HepG2 (cell line): ENCODE results near the gene NBEAL2. TPM values are rescaled to one million over a fixed set of nuclear protein-coding genes. Genes with fewer than 3 reads are reported as not detected.
A peak's percentile ranks its signal among the peaks of the same experiment; 100 is the strongest.

ENCODE experiments used
- ARNT ChIP-seq: fragments of 450-650 bp; IDR thresholded peaks from 2 replicates; pipeline ENCODE4 v1.6.1; 2017
- HMG20B ChIP-seq: conservative IDR thresholded peaks from 2 replicates; pipeline ENCODE4 v1.6.1; 2016; ENCODE audit warnings: missing genetic modification reagents, missing compliant biosample characterization
- HNF4G ChIP-seq, 2 experiments: sonication (generic) in 1 of 2; formaldehyde crosslinking in 1 of 2; IDR thresholded peaks; 2 replicates each; pipeline versions ENCODE4 v1.4.0 to v1.6.1; 2011 to 2020; ENCODE audit warnings: borderline replicate concordance in 2 of 2, low read depth in 2 of 2, mild to moderate bottlenecking in 2 of 2, low read length in 1 of 2, missing genetic modification reagents in 1 of 2, moderate library complexity in 1 of 2
- KDM6A ChIP-seq: IDR thresholded peaks from 2 replicates; pipeline ENCODE4 v1.6.1; 2016; ENCODE audit warnings: low read depth
- MATR3 ChIP-seq: sonication (generic); formaldehyde crosslinking; IDR thresholded peaks from 2 replicates; pipeline ENCODE4 v1.4.0; 2020; ENCODE audit warnings: missing genetic modification reagents
- NKX3-1 ChIP-seq: sonication (generic); formaldehyde crosslinking; IDR thresholded peaks from 2 replicates; pipeline ENCODE4 v1.5.0; 2020; ENCODE audit warnings: missing genetic modification reagents
- ZNF670 ChIP-seq: sonication (generic); formaldehyde crosslinking; IDR thresholded peaks from 2 replicates; pipeline ENCODE4 v1.8.0; 2022; ENCODE audit warnings: mild to moderate bottlenecking, missing genetic modification reagents, borderline replicate concordance
- ZSCAN22 ChIP-seq: sonication (generic); formaldehyde crosslinking; IDR thresholded peaks from 2 replicates; pipeline ENCODE4 v1.4.0; 2020; ENCODE audit warnings: mild to moderate bottlenecking, missing genetic modification reagents
- ZSCAN29 ChIP-seq: sonication (generic); formaldehyde crosslinking; conservative IDR thresholded peaks from 2 replicates; pipeline ENCODE4 v1.4.0; 2020; ENCODE audit warnings: mild to moderate bottlenecking, missing genetic modification reagents
- polyA plus RNA-seq, 8 experiments: library from polyadenylated mRNA; depleted of rRNA in 3 of 8; stranded (reverse) in 7 of 8; unstranded in 1 of 8; fragments of >200 nt; fragmentation: Illumina TruSeq in 4 of 8; extraction: Trizol in 4 of 8; gene quantifications; 2 replicates each; pipeline versions ENCODE4 v1.2.1 to v1.2.3, GENCODE V29; 2011 to 2016; ENCODE audit warnings: low read depth in 4 of 8, missing spikeins in 1 of 8, mixed read lengths in 1 of 8; ENCODE audit not compliant: insufficient read depth in 1 of 8
- total RNA-seq, 5 experiments: library from RNA; depleted of rRNA; stranded (reverse); fragments of >200 nt; fragmentation: Illumina TruSeq; extraction: Trizol; gene quantifications; 2 replicates each; pipeline ENCODE4 v1.2.3, GENCODE V29; 2016; ENCODE audit warnings: low read depth in 1 of 5
- TF ChIP-seq, protein P1 (sequence below): sonication (generic); formaldehyde crosslinking; conservative IDR thresholded peaks from 2 replicates; pipeline ENCODE4 v1.4.0; 2020; ENCODE audit warnings: missing genetic modification reagents
- TF ChIP-seq, protein P2 (sequence below): sonication (generic); formaldehyde crosslinking; conservative IDR thresholded peaks from 2 replicates; pipeline ENCODE4 v1.5.0; 2020; ENCODE audit warnings: missing genetic modification reagents
- TF ChIP-seq, protein P3 (sequence below): sonication (generic); formaldehyde crosslinking; IDR thresholded peaks from 2 replicates; pipeline ENCODE4; 2020; ENCODE audit warnings: missing genetic modification reagents, mild to moderate bottlenecking, borderline replicate concordance
- TF ChIP-seq, protein P4 (sequence below): sonication (generic); formaldehyde crosslinking; IDR thresholded peaks from 2 replicates; pipeline ENCODE4 v1.9.0; 2021; ENCODE audit warnings: mild to moderate bottlenecking, missing genetic modification reagents
- TF ChIP-seq, protein P5 (sequence below): sonication (generic); formaldehyde crosslinking; IDR thresholded peaks from 2 replicates; pipeline ENCODE4 v1.4.0; 2020; ENCODE audit warnings: missing genetic modification reagents

The NBEAL2 gene
- total and polyA plus RNA-seq, 2 of the 13 experiments (the other 11 are each of a cell fraction or from before 2014, with no cell fraction given): 9.7 to 12.4 TPM

DNA sequence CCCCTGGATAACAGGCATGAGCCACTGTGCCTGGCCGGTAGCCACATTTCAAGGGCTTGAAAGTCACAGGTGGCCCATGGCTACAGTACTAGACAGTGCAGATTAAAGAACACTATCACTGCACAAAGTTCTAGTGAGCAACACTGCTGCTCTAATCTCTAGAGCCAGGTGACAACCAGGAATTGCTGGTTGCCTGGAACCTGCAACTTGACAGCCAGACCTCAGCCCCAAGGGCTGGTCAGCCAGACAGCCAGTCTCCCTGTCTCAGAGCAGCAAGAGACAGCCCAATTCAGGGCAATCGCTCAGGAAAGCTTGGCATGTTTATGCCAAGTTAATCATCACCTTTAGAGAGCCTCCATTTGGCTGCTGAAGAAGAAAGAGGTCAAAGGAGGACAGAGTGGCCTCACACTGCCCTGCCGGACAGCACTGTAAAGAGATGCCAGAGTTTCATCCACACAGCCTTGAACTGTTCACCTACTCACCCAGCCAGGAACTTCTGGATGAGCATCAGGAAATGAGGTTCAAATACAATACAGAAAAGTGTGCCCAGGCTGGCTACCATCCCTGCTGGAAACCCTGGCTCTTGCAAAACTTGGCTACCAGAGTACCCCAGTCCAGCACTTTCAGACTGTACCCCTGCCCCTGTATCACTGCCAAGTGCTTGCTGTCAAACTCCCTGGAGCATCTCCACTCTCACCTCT, 8.9 kb upstream of the NBEAL2 start (continued):
- TF ChIP-seq, protein P1, sequence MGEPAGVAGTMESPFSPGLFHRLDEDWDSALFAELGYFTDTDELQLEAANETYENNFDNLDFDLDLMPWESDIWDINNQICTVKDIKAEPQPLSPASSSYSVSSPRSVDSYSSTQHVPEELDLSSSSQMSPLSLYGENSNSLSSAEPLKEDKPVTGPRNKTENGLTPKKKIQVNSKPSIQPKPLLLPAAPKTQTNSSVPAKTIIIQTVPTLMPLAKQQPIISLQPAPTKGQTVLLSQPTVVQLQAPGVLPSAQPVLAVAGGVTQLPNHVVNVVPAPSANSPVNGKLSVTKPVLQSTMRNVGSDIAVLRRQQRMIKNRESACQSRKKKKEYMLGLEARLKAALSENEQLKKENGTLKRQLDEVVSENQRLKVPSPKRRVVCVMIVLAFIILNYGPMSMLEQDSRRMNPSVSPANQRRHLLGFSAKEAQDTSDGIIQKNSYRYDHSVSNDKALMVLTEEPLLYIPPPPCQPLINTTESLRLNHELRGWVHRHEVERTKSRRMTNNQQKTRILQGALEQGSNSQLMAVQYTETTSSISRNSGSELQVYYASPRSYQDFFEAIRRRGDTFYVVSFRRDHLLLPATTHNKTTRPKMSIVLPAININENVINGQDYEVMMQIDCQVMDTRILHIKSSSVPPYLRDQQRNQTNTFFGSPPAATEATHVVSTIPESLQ: 0 out of 2 replicates have a peak, but pooled peaks have one; percentile 42
- TF ChIP-seq, protein P2, sequence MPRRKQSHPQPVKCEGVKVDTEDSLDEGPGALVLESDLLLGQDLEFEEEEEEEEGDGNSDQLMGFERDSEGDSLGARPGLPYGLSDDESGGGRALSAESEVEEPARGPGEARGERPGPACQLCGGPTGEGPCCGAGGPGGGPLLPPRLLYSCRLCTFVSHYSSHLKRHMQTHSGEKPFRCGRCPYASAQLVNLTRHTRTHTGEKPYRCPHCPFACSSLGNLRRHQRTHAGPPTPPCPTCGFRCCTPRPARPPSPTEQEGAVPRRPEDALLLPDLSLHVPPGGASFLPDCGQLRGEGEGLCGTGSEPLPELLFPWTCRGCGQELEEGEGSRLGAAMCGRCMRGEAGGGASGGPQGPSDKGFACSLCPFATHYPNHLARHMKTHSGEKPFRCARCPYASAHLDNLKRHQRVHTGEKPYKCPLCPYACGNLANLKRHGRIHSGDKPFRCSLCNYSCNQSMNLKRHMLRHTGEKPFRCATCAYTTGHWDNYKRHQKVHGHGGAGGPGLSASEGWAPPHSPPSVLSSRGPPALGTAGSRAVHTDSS (CRISPR knock-in tag): no peak
- TF ChIP-seq ZSCAN29: no peak
- no peak; the same call in 1 of the 2 replicates for TF ChIP-seq HNF4G (IDR thresholded peaks at IDR 0.05; ENCODE audit: borderline replicate concordance, low read depth, low read length)
- no peak for TF ChIP-seq HNF4G (CRISPR knock-in tag; IDR thresholded peaks at IDR 0.05; ENCODE audit: borderline replicate concordance, low read depth)
- no peak for TF ChIP-seq ARNT
- TF ChIP-seq, protein P3, sequence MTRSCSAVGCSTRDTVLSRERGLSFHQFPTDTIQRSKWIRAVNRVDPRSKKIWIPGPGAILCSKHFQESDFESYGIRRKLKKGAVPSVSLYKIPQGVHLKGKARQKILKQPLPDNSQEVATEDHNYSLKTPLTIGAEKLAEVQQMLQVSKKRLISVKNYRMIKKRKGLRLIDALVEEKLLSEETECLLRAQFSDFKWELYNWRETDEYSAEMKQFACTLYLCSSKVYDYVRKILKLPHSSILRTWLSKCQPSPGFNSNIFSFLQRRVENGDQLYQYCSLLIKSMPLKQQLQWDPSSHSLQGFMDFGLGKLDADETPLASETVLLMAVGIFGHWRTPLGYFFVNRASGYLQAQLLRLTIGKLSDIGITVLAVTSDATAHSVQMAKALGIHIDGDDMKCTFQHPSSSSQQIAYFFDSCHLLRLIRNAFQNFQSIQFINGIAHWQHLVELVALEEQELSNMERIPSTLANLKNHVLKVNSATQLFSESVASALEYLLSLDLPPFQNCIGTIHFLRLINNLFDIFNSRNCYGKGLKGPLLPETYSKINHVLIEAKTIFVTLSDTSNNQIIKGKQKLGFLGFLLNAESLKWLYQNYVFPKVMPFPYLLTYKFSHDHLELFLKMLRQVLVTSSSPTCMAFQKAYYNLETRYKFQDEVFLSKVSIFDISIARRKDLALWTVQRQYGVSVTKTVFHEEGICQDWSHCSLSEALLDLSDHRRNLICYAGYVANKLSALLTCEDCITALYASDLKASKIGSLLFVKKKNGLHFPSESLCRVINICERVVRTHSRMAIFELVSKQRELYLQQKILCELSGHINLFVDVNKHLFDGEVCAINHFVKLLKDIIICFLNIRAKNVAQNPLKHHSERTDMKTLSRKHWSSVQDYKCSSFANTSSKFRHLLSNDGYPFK (CRISPR knock-in tag): no peak
- TF ChIP-seq, protein P4, sequence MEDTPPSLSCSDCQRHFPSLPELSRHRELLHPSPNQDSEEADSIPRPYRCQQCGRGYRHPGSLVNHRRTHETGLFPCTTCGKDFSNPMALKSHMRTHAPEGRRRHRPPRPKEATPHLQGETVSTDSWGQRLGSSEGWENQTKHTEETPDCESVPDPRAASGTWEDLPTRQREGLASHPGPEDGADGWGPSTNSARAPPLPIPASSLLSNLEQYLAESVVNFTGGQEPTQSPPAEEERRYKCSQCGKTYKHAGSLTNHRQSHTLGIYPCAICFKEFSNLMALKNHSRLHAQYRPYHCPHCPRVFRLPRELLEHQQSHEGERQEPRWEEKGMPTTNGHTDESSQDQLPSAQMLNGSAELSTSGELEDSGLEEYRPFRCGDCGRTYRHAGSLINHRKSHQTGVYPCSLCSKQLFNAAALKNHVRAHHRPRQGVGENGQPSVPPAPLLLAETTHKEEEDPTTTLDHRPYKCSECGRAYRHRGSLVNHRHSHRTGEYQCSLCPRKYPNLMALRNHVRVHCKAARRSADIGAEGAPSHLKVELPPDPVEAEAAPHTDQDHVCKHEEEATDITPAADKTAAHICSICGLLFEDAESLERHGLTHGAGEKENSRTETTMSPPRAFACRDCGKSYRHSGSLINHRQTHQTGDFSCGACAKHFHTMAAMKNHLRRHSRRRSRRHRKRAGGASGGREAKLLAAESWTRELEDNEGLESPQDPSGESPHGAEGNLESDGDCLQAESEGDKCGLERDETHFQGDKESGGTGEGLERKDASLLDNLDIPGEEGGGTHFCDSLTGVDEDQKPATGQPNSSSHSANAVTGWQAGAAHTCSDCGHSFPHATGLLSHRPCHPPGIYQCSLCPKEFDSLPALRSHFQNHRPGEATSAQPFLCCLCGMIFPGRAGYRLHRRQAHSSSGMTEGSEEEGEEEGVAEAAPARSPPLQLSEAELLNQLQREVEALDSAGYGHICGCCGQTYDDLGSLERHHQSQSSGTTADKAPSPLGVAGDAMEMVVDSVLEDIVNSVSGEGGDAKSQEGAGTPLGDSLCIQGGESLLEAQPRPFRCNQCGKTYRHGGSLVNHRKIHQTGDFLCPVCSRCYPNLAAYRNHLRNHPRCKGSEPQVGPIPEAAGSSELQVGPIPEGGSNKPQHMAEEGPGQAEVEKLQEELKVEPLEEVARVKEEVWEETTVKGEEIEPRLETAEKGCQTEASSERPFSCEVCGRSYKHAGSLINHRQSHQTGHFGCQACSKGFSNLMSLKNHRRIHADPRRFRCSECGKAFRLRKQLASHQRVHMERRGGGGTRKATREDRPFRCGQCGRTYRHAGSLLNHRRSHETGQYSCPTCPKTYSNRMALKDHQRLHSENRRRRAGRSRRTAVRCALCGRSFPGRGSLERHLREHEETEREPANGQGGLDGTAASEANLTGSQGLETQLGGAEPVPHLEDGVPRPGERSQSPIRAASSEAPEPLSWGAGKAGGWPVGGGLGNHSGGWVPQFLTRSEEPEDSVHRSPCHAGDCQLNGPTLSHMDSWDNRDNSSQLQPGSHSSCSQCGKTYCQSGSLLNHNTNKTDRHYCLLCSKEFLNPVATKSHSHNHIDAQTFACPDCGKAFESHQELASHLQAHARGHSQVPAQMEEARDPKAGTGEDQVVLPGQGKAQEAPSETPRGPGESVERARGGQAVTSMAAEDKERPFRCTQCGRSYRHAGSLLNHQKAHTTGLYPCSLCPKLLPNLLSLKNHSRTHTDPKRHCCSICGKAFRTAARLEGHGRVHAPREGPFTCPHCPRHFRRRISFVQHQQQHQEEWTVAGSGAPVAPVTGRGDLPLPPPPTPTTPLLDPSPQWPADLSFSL (CRISPR knock-in tag): no peak
- peak; percentile 45; the same call in 1 of the 2 replicates for TF ChIP-seq HMG20B (CRISPR knock-in tag)
- TF ChIP-seq MATR3 (CRISPR knock-in tag): no peak
- TF ChIP-seq, protein P5, sequence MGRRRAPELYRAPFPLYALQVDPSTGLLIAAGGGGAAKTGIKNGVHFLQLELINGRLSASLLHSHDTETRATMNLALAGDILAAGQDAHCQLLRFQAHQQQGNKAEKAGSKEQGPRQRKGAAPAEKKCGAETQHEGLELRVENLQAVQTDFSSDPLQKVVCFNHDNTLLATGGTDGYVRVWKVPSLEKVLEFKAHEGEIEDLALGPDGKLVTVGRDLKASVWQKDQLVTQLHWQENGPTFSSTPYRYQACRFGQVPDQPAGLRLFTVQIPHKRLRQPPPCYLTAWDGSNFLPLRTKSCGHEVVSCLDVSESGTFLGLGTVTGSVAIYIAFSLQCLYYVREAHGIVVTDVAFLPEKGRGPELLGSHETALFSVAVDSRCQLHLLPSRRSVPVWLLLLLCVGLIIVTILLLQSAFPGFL (CRISPR knock-in tag): no peak
- no peak for TF ChIP-seq NKX3-1 (CRISPR knock-in tag)
- 0 out of 2 replicates have a peak, but pooled peaks have one; percentile 54 for TF ChIP-seq KDM6A
- no peak for TF ChIP-seq ZSCAN22
- TF ChIP-seq ZNF670: peak; percentile 68; the same call in 1 of the 2 replicates
